Fibroblast of skin of abdomen (primary cell): Measurements from ENCODE around the gene KATNIP. TPM values are rescaled to one million over a fixed set of nuclear protein-coding genes. Genes with fewer than 3 reads are reported as not detected.

Experiments
- DNase-seq: peaks from one replicate; pipeline ENCODE4 v3.0.0-alpha.2; 2013
- polyA plus RNA-seq, 2 experiments: library from polyadenylated mRNA; unstranded; fragments of 120-200 nt; gene quantifications; one replicate each; pipeline ENCODE4 v1.2.1, GENCODE V29; 2013; ENCODE audit not compliant: insufficient read length in 2 of 2

The KATNIP gene
- polyA plus RNA-seq (2013, experiment 1 of 2; ENCODE audit: insufficient read length): 13.0 TPM
- polyA plus RNA-seq (2013, experiment 2 of 2; ENCODE audit: insufficient read length): 12.1 TPM

DNA sequence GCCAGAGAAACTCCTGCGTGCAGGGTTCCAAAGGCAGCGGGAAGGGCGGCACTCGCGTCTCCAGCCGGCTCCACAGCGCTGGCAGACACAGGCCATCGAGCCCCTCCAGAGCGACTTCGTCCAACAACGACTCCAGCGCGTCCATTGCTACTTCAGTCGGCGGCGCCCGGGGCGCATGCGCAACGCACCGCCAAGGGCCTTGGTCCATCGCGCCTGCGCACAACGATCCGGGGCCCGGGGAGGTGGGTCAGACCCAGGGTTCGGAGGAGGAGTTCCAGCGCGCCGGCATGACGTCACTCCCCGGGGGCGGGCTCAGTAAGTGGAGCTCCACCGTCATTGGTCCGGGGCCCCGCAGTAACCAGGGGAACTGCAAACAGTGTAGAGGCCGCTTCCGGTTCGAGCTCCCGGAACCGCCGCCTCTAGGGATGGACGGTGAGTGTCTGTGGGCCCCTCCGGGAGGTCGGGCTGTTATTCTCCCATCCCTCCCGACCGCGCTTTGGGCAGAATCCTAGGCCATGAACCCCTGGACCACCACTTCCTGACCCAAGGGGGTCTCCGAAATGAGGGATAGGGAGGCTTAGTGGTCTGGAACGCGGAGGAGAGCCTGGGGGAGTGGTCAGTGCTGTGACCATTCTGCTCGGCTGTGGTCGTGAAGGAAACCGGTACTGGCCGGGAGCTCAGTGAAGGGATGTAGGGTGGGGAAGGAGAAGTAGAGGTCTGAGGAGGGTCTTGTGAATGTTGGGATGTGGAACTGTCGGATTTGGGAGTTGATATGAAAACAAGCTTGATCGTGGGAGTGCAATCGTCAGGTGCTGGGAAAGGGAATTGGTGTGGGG lies at the start of gene KATNIP, which contains the start of gene GTF3C1:
KATNIP (plus strand) TSS at position 399 of the 836 bp plus-strand sequence; CDS start at position 426, 27 bp downstream.
GTF3C1 (minus strand) TSS at position 168 of the 836 bp plus-strand sequence; CDS start at position 145, 23 bp downstream.
- peak; percentile 99 for DNase-seq

GRCh38 chr16:27500801-27501200 lies 49.1 kb upstream of the KATNIP start:
- peak; percentile 36 for DNase-seq

DNA sequence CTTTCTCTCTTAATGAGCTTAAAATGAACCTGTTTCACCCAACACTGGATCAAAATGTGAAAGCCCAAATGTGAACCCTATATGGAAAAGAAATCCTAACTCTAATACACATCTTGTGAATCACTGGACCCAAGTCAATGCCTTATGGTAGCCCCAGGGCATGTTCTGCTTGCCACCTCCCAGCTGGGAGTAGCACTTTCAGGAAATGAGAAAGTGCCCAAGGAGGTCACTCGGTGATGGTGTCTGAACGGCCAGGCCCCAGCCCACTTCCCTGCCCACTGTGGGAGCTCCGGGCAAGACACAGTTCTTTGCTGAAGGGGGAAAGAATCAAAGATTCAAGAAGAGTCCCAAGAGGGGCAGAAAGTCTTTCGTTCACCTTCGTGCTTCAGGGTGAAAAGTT lies 46.3 kb upstream of the KATNIP start:
- DNase-seq: no peak

GRCh38 chr16:27505297-27506236 lies 44.4 kb upstream of the KATNIP start:
- no peak for DNase-seq

DNA sequence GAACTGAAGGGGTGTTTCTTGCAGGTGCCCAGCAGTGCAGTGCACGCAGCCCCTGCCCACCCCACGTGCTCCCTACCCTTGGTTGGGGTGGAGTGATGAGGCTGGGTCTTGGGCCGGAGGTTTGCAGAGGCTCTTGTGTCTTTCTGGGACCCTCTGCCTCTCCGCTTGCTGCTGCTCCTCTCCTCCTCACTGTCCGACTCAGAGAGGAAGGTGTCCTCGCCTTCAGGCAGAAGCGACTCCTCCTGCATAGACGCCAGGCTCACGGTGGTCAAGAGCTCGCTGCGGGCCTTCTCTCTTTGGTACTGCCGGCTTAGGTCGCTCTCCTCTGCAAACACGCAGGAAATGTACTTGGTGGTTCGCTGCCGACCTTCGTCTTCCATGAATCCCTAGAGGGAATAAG lies 43.2 kb upstream of the KATNIP start:
- no peak for DNase-seq

GRCh38 chr16:27508476-27508875 lies 41.5 kb upstream of the KATNIP start:
- no peak for DNase-seq

GRCh38 chr16:27511657-27512448 lies 38.1 kb upstream of the KATNIP start:
- DNase-seq: no peak

GRCh38 chr16:27514806-27515205 lies 35.1 kb upstream of the KATNIP start:
- DNase-seq: no peak

DNA sequence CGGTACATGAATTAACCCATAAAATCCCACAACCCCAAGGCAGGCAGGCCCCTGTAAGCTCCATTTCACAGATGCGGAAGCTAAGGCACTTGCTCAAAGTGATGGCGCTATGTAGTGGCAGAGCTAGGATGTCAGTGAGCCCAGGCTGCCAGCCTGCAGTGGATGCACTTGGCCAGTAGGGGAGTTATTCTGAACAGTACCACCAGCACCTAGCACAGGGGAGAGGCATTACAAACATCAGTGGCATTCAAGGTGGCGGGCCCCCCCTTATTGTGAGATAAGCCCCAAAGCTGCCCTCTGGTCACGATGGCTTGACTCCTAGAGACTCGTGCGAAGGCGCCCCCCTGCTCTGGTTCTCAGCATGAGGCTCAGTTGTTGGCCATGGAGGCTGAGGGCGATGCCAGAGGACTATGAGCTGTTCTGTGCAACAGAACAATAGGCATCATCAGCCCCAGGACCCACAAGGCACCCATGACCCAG lies 34.0 kb upstream of the KATNIP start:
- DNase-seq: no peak

DNA sequence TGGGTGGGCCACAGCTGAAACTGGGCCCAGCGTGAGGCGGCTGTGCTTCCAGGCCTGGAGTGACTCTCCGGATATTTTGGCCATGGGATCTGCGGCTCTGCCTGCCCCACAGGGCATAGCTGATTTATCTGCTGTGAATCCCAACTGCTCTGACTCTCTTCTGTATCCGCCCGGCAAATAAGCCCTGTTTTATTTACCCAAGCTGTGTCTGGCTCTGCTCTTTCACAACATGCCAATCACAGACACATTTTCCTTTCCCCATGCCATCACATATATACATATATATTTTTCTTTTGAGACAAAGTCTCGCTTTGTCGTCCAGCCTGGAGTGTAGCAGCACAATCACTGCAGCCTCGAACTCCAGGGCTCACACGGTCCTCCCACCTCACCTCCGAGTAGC lies 33.6 kb upstream of the KATNIP start:
- no peak for DNase-seq

- DNase-seq: no peak
Measured at GRCh38 chr16:27517664-27518063, 32.3 kb upstream of the KATNIP start.

GRCh38 chr16:27518226-27518625 lies 31.7 kb upstream of the KATNIP start:
- no peak for DNase-seq

DNA sequence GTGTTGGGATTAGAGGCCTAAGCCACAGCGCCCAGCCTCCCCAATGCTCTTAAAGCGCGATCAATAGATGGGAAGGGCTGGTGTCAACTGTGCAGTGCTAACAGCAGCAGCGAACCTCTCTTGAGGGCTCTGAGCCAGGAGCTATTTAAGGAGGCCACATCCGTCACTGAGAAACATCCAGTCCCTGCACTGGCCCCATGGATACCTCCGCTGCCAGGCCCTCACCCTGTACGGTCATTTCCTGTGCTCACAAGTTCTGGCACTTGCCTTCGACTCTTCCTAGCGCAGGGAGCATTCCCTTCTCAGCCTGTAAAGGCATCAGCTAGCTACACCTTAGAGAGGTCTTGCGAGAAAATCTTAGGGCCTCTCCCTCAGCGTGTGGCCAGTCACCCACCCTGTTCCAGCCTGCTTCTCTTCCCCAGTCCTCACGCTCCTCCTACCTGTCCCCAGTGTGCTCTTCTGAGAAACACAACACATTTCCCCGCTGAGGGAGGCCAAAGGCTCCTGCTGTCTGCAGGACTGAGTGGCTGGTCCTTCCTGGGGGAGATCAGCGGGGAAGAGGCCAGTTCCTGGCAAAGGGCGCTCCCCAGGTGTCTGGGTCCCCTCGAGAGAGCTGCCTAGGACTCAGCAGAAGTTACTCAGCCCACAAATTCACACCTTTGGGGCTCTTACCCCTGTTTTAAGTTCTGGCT lies 28.8 kb upstream of the KATNIP start:
- DNase-seq: no peak

DNA sequence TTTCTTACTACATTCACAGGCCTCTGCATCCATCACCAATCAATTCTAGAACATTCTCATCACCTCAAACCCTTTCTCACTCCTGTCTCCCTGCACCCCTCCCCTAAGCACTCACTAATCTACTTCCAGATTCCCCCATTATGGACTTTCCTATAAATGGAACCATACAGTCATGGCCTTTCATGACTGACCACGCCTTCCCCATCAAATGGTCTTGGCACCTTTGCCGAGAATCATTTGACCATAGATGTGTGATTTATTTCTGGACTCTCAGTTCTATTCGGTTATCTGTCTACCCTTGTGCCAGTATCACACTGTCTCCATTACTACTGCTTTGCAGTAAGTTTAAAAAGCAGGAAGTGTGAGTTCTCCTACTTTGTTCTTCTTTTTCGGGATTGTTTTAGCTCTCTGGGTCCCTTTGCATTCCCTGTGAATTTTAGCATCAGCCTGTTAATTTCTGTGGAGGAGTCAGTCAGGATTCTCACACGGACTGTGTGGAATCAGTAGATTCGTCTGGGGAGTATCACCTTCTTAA lies 27.7 kb upstream of the KATNIP start:
- no peak for DNase-seq

DNA sequence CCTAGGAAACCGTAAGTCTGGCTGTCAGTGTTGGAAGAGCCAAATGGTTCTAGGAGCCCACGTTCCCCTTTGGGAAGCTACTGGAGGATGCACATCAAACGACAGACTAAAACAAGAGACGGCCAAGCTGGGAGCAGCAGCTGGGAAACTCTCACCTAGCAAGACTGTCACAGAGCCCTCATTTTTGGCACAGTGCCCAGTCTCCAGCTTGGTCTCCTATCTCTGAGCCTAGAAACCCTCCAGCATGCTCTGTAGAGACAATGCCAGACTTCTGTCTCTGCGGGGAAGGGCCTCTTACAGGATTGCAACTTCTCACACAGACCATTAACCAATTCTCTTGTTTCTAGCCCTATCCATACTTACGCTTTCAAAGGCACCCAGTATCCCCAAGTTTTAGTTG lies 23.8 kb upstream of the KATNIP start:
- DNase-seq: no peak

GRCh38 chr16:27528294-27528693 lies 21.6 kb upstream of the KATNIP start:
- DNase-seq: no peak

GRCh38 chr16:27529962-27530361 lies 20.0 kb upstream of the KATNIP start:
- peak; percentile 91 for DNase-seq

DNA sequence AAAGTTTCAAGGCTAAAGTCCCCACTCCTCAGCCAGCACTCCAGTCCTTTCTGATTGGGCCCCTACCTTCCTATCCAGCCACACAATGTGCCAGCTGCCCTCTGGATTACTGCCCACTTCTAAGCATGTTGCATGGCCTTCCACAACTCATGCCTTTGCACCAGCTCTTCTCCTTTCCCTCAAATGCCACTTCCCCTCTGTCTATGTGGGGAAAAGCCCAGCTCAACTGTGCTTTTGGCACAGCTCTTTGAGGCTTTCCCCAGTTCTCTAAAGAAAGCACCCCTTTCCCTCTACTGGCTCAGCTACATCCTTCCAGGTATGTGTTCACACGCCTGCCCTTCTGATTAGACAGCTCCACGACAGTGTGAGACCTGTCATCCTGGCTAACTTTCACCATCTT lies 18.8 kb upstream of the KATNIP start:
- no peak for DNase-seq

DNA sequence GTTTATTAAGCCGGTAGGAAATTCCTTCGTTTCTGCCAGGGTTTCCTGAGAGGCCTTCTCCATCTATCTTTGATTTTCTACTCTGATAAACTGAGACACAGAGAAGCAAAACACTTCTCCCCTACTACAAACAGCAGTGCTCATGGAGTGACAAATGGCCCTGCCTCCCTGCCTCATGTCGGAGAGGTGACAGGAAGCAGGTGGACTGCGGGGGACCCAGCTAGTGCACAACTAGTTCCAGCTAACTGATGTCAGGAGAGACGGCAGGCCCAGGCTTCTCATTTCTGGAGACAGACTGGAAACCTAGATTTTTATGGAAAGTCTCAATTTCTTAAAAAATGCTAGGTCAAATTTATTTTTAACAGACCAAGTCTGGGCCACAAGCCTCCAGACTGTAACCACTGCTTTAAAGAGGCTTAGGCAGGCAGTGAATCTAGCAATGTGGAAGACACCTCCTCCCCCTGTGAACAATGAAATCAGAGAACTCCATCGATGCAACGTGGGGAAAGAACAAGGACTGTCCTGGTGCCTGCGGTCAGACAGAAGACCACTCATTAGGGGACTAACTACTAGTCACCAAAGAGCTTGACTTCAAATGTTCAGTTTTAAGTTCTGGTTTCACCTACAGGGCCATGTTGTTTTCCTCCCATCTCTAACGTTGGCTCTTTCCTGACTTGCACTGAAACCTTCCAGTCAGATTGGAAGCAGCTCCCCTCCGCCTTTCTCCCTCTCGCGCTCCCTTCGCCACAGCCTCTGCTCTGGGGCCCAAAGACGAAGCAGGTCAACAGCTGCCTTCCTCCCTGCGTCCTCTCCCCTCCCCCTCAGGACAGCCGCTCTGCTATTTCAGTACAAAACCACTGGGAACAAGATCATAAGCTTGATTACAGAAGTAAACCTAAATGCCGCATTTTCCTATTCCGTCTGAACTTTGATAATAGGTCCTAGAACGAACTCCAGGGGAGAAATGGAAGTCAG lies 17.8 kb upstream of the KATNIP start:
- DNase-seq: no peak

DNA sequence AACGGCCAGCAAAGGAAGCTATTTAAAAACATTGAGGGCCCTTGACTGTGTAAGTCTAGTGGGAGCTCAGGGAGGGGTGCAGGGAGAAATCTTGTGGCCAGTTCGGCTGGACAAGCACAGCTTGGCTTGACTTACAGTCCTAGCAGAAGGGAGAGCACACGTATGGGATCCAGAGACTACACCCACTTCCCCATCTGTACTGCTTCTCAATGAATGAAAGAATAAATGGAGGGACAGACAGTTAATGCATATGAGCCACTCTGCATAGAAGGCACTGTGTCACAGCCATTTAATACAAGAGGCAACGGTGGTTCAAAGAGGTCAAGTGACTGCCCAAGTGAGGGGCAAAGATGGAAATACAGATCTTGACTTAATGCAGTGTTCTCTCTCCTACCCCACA lies 15.7 kb upstream of the KATNIP start:
- DNase-seq: no peak
